ENCODE results near the gene FAM53A. TPM values are rescaled to one million over a fixed set of nuclear protein-coding genes. Genes with fewer than 3 reads are reported as not detected.

The FAM53A gene
- total RNA-seq, 4 donors from 2014 or later, result 6.1 to 33.7 (median 13.6) TPM

GRCh38 chr4:1638873-1639272, 45.2 kb downstream of the FAM53A start:
- H3K4me3 ChIP-seq, result no peak overlapping the region
- H3K9me3 ChIP-seq, result peaks cover 0 to 16% (median 0%) of the 10 kb centered on the region in 4 donors
- no peaks in the 10 kb centered on the region for H3K27me3 ChIP-seq
- 61 to 86% methylated on average over 4 to 11 of the region's 11 CpGs for WGBS, 2 donors
- no peaks in the 10 kb centered on the region for H3K36me3 ChIP-seq
- no peak overlapping the region for H3K27ac ChIP-seq
- H3K4me1 ChIP-seq, result no peaks in the 10 kb centered on the region
- no peak for TF ChIP-seq POLR2A (IDR thresholded peaks at IDR 0.05)
- no peak for TF ChIP-seq CTCF (IDR thresholded peaks at IDR 0.05)
- DNase-seq (ENCODE audit: low spot score in 2 of 2), result no peak

- H3K27me3 ChIP-seq, result no peaks in the 10 kb centered on the region
- TF ChIP-seq EP300 (IDR thresholded peaks at IDR 0.05), result no peak
- TF ChIP-seq POLR2A (IDR thresholded peaks at IDR 0.05), result no peak
- TF ChIP-seq CTCF (IDR thresholded peaks at IDR 0.05), result no peak
- no peaks in the 10 kb centered on the region for H3K36me3 ChIP-seq
- WGBS, 2 donors, result 79 to 85% methylated on average over 5 to 10 of the region's 10 CpGs
- H3K9me3 ChIP-seq, result peaks cover 0 to 16% (median 0%) of the 10 kb centered on the region in 4 donors
- no peak for DNase-seq (ENCODE audit: low spot score in 2 of 2)
- H3K4me3 ChIP-seq, result no peak overlapping the region
- no peak overlapping the region for H3K27ac ChIP-seq
- H3K4me1 ChIP-seq, result no peaks in the 10 kb centered on the region
These were observed 45.9 kb downstream of the FAM53A start for GRCh38 chr4:1638272-1638598.

GRCh38 chr4:1637580-1638271, 46.4 kb downstream of the FAM53A start:
- H3K36me3 ChIP-seq, result no peaks in the 10 kb centered on the region
- TF ChIP-seq CTCF (IDR thresholded peaks at IDR 0.05) (no peak), EP300 (IDR thresholded peaks at IDR 0.05) (no peak), POLR2A (IDR thresholded peaks at IDR 0.05) (no peak)
- no peak overlapping the region for H3K4me3 ChIP-seq
- no peaks in the 10 kb centered on the region for H3K27me3 ChIP-seq
- DNase-seq (ENCODE audit: low spot score in 2 of 2), result no peak
- H3K27ac ChIP-seq, result no peak overlapping the region
- H3K4me1 ChIP-seq, result no peaks in the 10 kb centered on the region
- H3K9me3 ChIP-seq, result peaks cover 0 to 16% (median 0%) of the 10 kb centered on the region in 4 donors
- WGBS, 2 donors, result 54 to 68% methylated on average over 7 of the region's 12 CpGs

- no peak for TF ChIP-seq POLR2A (IDR thresholded peaks at IDR 0.05)
- no peak for TF ChIP-seq EP300 (IDR thresholded peaks at IDR 0.05)
- TF ChIP-seq CTCF (IDR thresholded peaks at IDR 0.05), result no peak
- Histone ChIP-seq H3K36me3 (no peaks in the 10 kb centered on the region), H3K27ac (no peak overlapping the region), H3K4me3 (no peak overlapping the region), H3K27me3 (no peaks in the 10 kb centered on the region), H3K9me3 (peaks cover 0 to 16% (median 0%) of the 10 kb centered on the region in 4 donors), H3K4me1 (no peaks in the 10 kb centered on the region)
- DNase-seq (ENCODE audit: low spot score in 2 of 2), result no peak
- 85 to 87% methylated on average over 24 to 28 of the region's 30 CpGs for WGBS, 2 donors
These were observed 47.5 kb downstream of the FAM53A start for GRCh38 chr4:1636490-1637211.

- WGBS, 2 donors, result 76 to 87% methylated on average over 7 of the region's 7 CpGs
- TF ChIP-seq CTCF (IDR thresholded peaks at IDR 0.05) (no peak), EP300 (IDR thresholded peaks at IDR 0.05) (no peak), POLR2A (IDR thresholded peaks at IDR 0.05) (no peak)
- Histone ChIP-seq H3K27me3 (no peaks in the 10 kb centered on the region), H3K4me1 (no peaks in the 10 kb centered on the region), H3K4me3 (no peak overlapping the region), H3K9me3 (peaks cover 0 to 16% (median 0%) of the 10 kb centered on the region in 4 donors), H3K27ac (no peak overlapping the region), H3K36me3 (no peaks in the 10 kb centered on the region)
- no peak for DNase-seq (ENCODE audit: low spot score in 2 of 2)
These were observed 48.6 kb downstream of the FAM53A start for GRCh38 chr4:1635464-1635863.
